ENCODE results near the gene MAPK1. TPM values are rescaled to one million over a fixed set of nuclear protein-coding genes. Genes with fewer than 3 reads are reported as not detected.

The MAPK1 gene
- polyA plus RNA-seq, 10 donors, result 108 to 160 (median 122) TPM

Other genes starting within 250 kb of the MAPK1 start
- gene YDJC, start 237.6 kb downstream of the MAPK1 start, polyA plus RNA-seq (ENCODE audit: insufficient read length in 10 of 10), result 1 to 10 TPM; 2.7 to 5.6 (median 4.0) TPM
- under 1 TPM; 0.19 to 0.71 (median 0.39) TPM for gene CCDC116, start 234.9 kb downstream of the MAPK1 start, polyA plus RNA-seq (ENCODE audit: insufficient read length in 10 of 10)
- 10 to 100 TPM in 3 of 10 donors, 1 to 10 TPM in 7; 4.9 to 13.8 (median 7.4) TPM for gene SDF2L1, start 225.3 kb downstream of the MAPK1 start, polyA plus RNA-seq (ENCODE audit: insufficient read length in 10 of 10)
- gene PPIL2, start 201.6 kb downstream of the MAPK1 start, polyA plus RNA-seq (ENCODE audit: insufficient read length in 10 of 10), result 10 to 100 TPM; 25.9 to 35.3 (median 27.8) TPM
- 10 to 100 TPM; 10.0 to 21.6 (median 14.9) TPM for gene YPEL1, start 131.9 kb downstream of the MAPK1 start, polyA plus RNA-seq (ENCODE audit: insufficient read length in 10 of 10)
- 10 to 100 TPM; 36.5 to 56.2 (median 45.3) TPM for gene PPM1F, start 85.2 kb upstream of the MAPK1 start, polyA plus RNA-seq (ENCODE audit: insufficient read length in 10 of 10)
- gene TOP3B, start 115.1 kb upstream of the MAPK1 start, polyA plus RNA-seq (ENCODE audit: insufficient read length in 10 of 10), result 10 to 100 TPM; 10.2 to 23.6 (median 14.4) TPM